Measurements from ENCODE around the gene PTGR1.
"Not testable (repeated sequence)": the region's sequence is repeated elsewhere in the genome, so short reads cannot be mapped to it uniquely, and the experiment has no call there.

PTGR1 gene

GRCh38 chr9:111630182-111630963, 30.9 kb upstream of the PTGR1 start:
- no peak for TF ChIP-seq POLR2A (IDR thresholded peaks at IDR 0.05; ENCODE audit: low read depth, low read length)
- peak; percentile 52 for FAIRE-seq
- no peak for DNase-seq (ENCODE audit: insufficient read length, low spot score)

GRCh38 chr9:111628411-111628810, 29.0 kb upstream of the PTGR1 start:
- FAIRE-seq = no peak
- TF ChIP-seq POLR2A (IDR thresholded peaks at IDR 0.05; ENCODE audit: low read depth, low read length) = no peak
- DNase-seq (ENCODE audit: insufficient read length, low spot score) = no peak

- DNase-seq (ENCODE audit: insufficient read length, low spot score) = no peak
- TF ChIP-seq POLR2A (IDR thresholded peaks at IDR 0.05; ENCODE audit: low read depth, low read length) = no peak
- no peak for FAIRE-seq
Observed at GRCh38 chr9:111627260-111627963, 28.0 kb upstream of the PTGR1 start.

- peak; percentile 95 for FAIRE-seq
- TF ChIP-seq POLR2A (IDR thresholded peaks at IDR 0.05; ENCODE audit: low read depth, low read length) = no peak
- peak; percentile 55 for DNase-seq (ENCODE audit: insufficient read length, low spot score)
Observed at GRCh38 chr9:111622626-111623025, 23.2 kb upstream of the PTGR1 start.

GRCh38 chr9:111621895-111622480, 22.5 kb upstream of the PTGR1 start:
- DNase-seq (ENCODE audit: insufficient read length, low spot score) = no peak
- peak; percentile 52 for FAIRE-seq
- TF ChIP-seq POLR2A (IDR thresholded peaks at IDR 0.05; ENCODE audit: low read depth, low read length) = no peak

GRCh38 chr9:111617349-111617748, 17.9 kb upstream of the PTGR1 start:
- not testable (repeated sequence) for DNase-seq (ENCODE audit: insufficient read length, low spot score); FAIRE-seq

- DNase-seq (ENCODE audit: insufficient read length, low spot score) (no peak), FAIRE-seq (no peak)
- TF ChIP-seq POLR2A (IDR thresholded peaks at IDR 0.05; ENCODE audit: low read depth, low read length) = no peak
Observed at GRCh38 chr9:111615928-111616327, 16.5 kb upstream of the PTGR1 start.

- FAIRE-seq (no peak), DNase-seq (ENCODE audit: insufficient read length, low spot score) (no peak)
- TF ChIP-seq POLR2A (IDR thresholded peaks at IDR 0.05; ENCODE audit: low read depth, low read length) = no peak
Observed at GRCh38 chr9:111613436-111614040, 14.1 kb upstream of the PTGR1 start.

GRCh38 chr9:111610845-111611244, 11.4 kb upstream of the PTGR1 start:
- DNase-seq (ENCODE audit: insufficient read length, low spot score) (no peak), FAIRE-seq (no peak)
- no peak for TF ChIP-seq POLR2A (IDR thresholded peaks at IDR 0.05; ENCODE audit: low read depth, low read length)

- no peak for TF ChIP-seq POLR2A (IDR thresholded peaks at IDR 0.05; ENCODE audit: low read depth, low read length)
- DNase-seq (ENCODE audit: insufficient read length, low spot score) = no peak
- no peak for FAIRE-seq
Observed at GRCh38 chr9:111610149-111610548, 10.7 kb upstream of the PTGR1 start.

GRCh38 chr9:111605041-111605559, 5.7 kb upstream of the PTGR1 start:
- no peak for TF ChIP-seq POLR2A (IDR thresholded peaks at IDR 0.05; ENCODE audit: low read depth, low read length)
- no peak for FAIRE-seq
- DNase-seq (ENCODE audit: insufficient read length, low spot score) = no peak

GRCh38 chr9:111604054-111604615, 4.7 kb upstream of the PTGR1 start:
- FAIRE-seq (no peak), DNase-seq (ENCODE audit: insufficient read length, low spot score) (no peak)
- no peak for TF ChIP-seq POLR2A (IDR thresholded peaks at IDR 0.05; ENCODE audit: low read depth, low read length)

GRCh38 chr9:111603041-111603440, 3.6 kb upstream of the PTGR1 start:
- no peak for FAIRE-seq
- DNase-seq (ENCODE audit: insufficient read length, low spot score) = no peak
- no peak for TF ChIP-seq POLR2A (IDR thresholded peaks at IDR 0.05; ENCODE audit: low read depth, low read length)
